Fibroblast of lung (primary cell): ENCODE measurements around the gene USF1. TPM values are rescaled to one million over a fixed set of nuclear protein-coding genes. Genes with fewer than 3 reads are reported as not detected.

Source experiments
- DNase-seq, 2 donors: peaks; one replicate each; pipeline versions ENCODE4 v3.0.0 to v3.0.0-alpha.2; 2010; ENCODE audit warnings: low read depth in 2 of 2
- H2AFZ ChIP-seq: 2 replicates; pipeline ENCODE4 v1.5.1; 2012; ENCODE audit warnings: low read length, control low read depth, inconsistent platforms
- H3K27ac ChIP-seq: 2 replicates; pipeline ENCODE4 v1.5.1; 2011; ENCODE audit warnings: low read length, control low read depth; ENCODE audit not compliant: insufficient read depth
- H3K27me3 ChIP-seq: 2 replicates; pipeline ENCODE4 v1.5.1; 2011; ENCODE audit warnings: mild to moderate bottlenecking, low read length; ENCODE audit not compliant: control insufficient read depth, insufficient read depth
- H3K36me3 ChIP-seq: 2 replicates; pipeline ENCODE4 v1.5.1; 2011; ENCODE audit warnings: low read length; ENCODE audit not compliant: control insufficient read depth, insufficient read depth
- H3K4me1 ChIP-seq: 2 replicates; pipeline ENCODE4 v1.5.1; 2011; ENCODE audit warnings: low read length; ENCODE audit not compliant: control insufficient read depth, insufficient read depth; ENCODE audit errors: extremely low read depth
- H3K4me2 ChIP-seq: 2 replicates; pipeline ENCODE4 v1.5.1; 2011; ENCODE audit warnings: low read length, control low read depth; ENCODE audit not compliant: insufficient read depth; ENCODE audit errors: extremely low read depth
- H3K4me3 ChIP-seq, 4 experiments: fragments of 200-600 bp in 1 of 4; sonication (generic) in 1 of 4; replicated peaks in 1 of 4; 2 replicates each; pipeline ENCODE4 v1.5.1; 2011 to 2016; ENCODE audit warnings: low read length in 4 of 4, low read depth in 3 of 4, mild to moderate bottlenecking in 3 of 4, control low read depth in 2 of 4, inconsistent platforms in 1 of 4, mixed read lengths in 1 of 4; ENCODE audit not compliant: insufficient read depth in 1 of 4; ENCODE audit errors: control extremely low read depth in 1 of 4
- H3K79me2 ChIP-seq: 2 replicates; pipeline ENCODE4 v1.5.1; 2012; ENCODE audit warnings: mild to moderate bottlenecking, low read length, inconsistent platforms; ENCODE audit not compliant: control insufficient read depth, insufficient read depth
- H3K9ac ChIP-seq: 2 replicates; pipeline ENCODE4 v1.5.1; 2011; ENCODE audit warnings: mild to moderate bottlenecking, low read length, control low read depth; ENCODE audit not compliant: insufficient read depth
- H3K9me3 ChIP-seq: 2 replicates; pipeline ENCODE4 v1.5.1; 2012; ENCODE audit warnings: low read depth, low read length; ENCODE audit not compliant: control insufficient read depth, insufficient read depth
- H4K20me1 ChIP-seq: 2 replicates; pipeline ENCODE4 v1.5.1; 2011; ENCODE audit warnings: low read length; ENCODE audit not compliant: control insufficient read depth, insufficient read depth; ENCODE audit errors: extremely low read depth
- EZH2 ChIP-seq: IDR thresholded peaks from 2 replicates; pipeline ENCODE4 v1.5.1; 2012; ENCODE audit warnings: low read length, control low read depth, mild to moderate bottlenecking; ENCODE audit errors: missing control alignments
- polyA plus RNA-seq, 2 donors: library from polyadenylated mRNA; depleted of rRNA in 1 of 2; stranded (reverse) in 1 of 2; unstranded in 1 of 2; fragments of >200 nt; gene quantifications; 2 replicates each; pipeline ENCODE4 v1.2.1, GENCODE V29; 2011 to 2012; ENCODE audit warnings: missing spikeins in 1 of 2
- total RNA-seq: library from RNA; depleted of rRNA; stranded (reverse); fragments of >200 nt; gene quantifications from 2 replicates; pipeline ENCODE4 v1.2.1, GENCODE V29; 2014
- TF ChIP-seq, protein P1 (sequence below), 2 donors: IDR thresholded peaks in 1 of 2; conservative IDR thresholded peaks in 1 of 2; 1 replicate in 1 of 2; 2 replicates in 1 of 2; pipeline ENCODE4 v1.5.1; 2011 to 2012; ENCODE audit warnings: low read length in 2 of 2, control low read depth in 1 of 2, inconsistent platforms in 1 of 2, low read depth in 1 of 2, mild to moderate bottlenecking in 1 of 2

Gene USF1
- total and polyA plus RNA-seq, 2 donors (not counting 1 experiment from before 2014, with no cell fraction given) = 23.9 to 80.1 TPM

DNA sequence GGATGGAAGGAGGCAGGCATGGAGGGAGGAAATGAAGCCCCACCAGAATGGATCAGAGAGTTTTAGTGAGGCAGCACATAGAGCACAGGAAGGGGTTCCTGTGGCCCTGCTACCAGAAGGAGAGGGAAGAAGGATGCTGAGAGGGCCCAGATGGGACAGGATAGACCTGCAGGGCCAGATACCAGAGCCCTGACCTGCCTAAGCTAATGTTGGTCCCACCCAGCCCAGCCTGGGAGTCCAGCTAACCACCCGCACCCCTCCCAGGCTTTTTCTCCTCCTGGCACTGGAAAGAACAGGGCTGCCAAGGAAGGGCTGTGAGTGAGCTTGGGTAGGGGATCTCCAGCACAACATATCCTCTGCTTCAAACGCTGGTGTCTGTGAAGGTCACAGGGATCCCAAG is 36.7 kb upstream of the USF1 start:
- H3K27ac ChIP-seq = no peak overlapping the region
- no peak for TF ChIP-seq EZH2
- TF ChIP-seq, protein P1, sequence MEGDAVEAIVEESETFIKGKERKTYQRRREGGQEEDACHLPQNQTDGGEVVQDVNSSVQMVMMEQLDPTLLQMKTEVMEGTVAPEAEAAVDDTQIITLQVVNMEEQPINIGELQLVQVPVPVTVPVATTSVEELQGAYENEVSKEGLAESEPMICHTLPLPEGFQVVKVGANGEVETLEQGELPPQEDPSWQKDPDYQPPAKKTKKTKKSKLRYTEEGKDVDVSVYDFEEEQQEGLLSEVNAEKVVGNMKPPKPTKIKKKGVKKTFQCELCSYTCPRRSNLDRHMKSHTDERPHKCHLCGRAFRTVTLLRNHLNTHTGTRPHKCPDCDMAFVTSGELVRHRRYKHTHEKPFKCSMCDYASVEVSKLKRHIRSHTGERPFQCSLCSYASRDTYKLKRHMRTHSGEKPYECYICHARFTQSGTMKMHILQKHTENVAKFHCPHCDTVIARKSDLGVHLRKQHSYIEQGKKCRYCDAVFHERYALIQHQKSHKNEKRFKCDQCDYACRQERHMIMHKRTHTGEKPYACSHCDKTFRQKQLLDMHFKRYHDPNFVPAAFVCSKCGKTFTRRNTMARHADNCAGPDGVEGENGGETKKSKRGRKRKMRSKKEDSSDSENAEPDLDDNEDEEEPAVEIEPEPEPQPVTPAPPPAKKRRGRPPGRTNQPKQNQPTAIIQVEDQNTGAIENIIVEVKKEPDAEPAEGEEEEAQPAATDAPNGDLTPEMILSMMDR (conservative IDR thresholded peaks at IDR 0.05 in 1 of 2, IDR thresholded peaks at IDR 0.05 in 1 of 2; ENCODE audit: low read depth in 1 of 2, low read length in 2 of 2) = no peak
- H2AFZ ChIP-seq = no peak overlapping the region
- H3K9me3 ChIP-seq = no peaks in the 10 kb centered on the region
- H3K9ac ChIP-seq = no peak overlapping the region
- H3K36me3 ChIP-seq = no peaks in the 10 kb centered on the region
- H3K4me3 ChIP-seq = no peak overlapping the region
- no peak for DNase-seq
- H3K79me2 ChIP-seq = no peaks in the 10 kb centered on the region
- H3K4me2 ChIP-seq = no peak overlapping the region
- H3K4me1 ChIP-seq = peaks cover 19% of the 10 kb centered on the region
- no peaks in the 10 kb centered on the region for H4K20me1 ChIP-seq
- no peaks in the 10 kb centered on the region for H3K27me3 ChIP-seq

GRCh38 chr1:161081519-161081918 is 35.7 kb upstream of the USF1 start:
- no peak overlapping the region for H3K27ac ChIP-seq
- H3K27me3 ChIP-seq = no peaks in the 10 kb centered on the region
- no peaks in the 10 kb centered on the region for H3K36me3 ChIP-seq
- H3K79me2 ChIP-seq = no peaks in the 10 kb centered on the region
- TF ChIP-seq, protein P1 (conservative IDR thresholded peaks at IDR 0.05 in 1 of 2, IDR thresholded peaks at IDR 0.05 in 1 of 2; ENCODE audit: low read depth in 1 of 2, low read length in 2 of 2) = no peak
- TF ChIP-seq EZH2 = no peak
- peaks cover 19% of the 10 kb centered on the region for H3K4me1 ChIP-seq
- no peak overlapping the region for H3K4me2 ChIP-seq
- no peak overlapping the region for H3K9ac ChIP-seq
- no peaks in the 10 kb centered on the region for H4K20me1 ChIP-seq
- no peak overlapping the region for H3K4me3 ChIP-seq
- DNase-seq = no peak
- H2AFZ ChIP-seq = no peak overlapping the region
- H3K9me3 ChIP-seq = no peaks in the 10 kb centered on the region

DNA sequence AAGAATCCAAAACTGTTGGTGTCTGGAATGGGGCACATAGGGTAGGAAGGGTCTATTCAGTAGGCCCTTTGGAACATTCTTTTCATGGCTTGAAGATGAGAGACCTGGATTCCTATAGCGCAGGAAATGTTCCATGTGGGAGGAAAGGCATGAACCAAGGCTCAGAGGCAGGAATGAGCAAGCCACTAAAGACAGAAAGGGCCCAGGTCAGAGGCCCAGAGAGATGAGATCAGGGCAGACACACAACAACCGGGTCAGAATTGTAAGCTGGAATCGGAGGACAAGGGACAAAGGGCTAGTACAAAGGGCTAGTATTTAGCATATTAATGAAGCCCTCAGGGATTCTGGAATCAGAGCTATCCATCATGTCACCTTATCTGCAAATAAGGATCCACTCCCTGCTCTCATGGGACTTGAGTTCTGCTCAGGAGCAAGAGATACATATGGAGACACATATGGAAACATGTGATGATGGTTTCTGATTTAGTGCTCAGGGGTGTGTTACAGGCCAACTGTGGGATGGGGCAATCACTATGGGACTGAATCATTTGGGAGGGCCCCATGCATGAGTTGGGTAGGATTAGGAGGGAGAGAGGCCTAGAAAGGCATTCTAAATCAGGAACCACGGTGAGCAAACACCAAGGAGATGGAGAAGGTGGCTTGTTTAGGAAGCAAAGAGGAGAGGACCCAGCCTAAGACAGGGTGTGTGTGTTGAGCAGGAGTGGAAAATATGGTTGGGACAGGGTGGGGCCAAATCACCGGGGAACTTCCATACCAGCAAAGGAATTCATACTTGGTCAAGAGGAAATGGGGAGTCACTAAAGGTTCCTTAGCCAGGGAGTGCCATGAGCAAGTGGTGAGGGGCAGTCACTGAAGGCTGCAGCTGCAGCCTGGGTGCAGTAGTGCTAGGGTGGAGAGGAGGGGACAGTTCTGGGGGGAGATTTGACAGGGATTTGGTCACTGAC is 34.9 kb upstream of the USF1 start:
- Histone ChIP-seq H3K36me3 (no peaks in the 10 kb centered on the region), H3K79me2 (no peaks in the 10 kb centered on the region), H3K9me3 (no peaks in the 10 kb centered on the region), H3K4me1 (peaks cover 19% of the 10 kb centered on the region), H4K20me1 (no peaks in the 10 kb centered on the region), H3K27ac (no peak overlapping the region), H3K4me2 (no peak overlapping the region), H3K9ac (no peak overlapping the region), H3K4me3 (no peak overlapping the region), H3K27me3 (no peaks in the 10 kb centered on the region), H2AFZ (no peak overlapping the region)
- DNase-seq = peak; percentile 15 to 78
- TF ChIP-seq EZH2 = no peak
- TF ChIP-seq, protein P1 (conservative IDR thresholded peaks at IDR 0.05 in 1 of 2, IDR thresholded peaks at IDR 0.05 in 1 of 2; ENCODE audit: low read depth in 1 of 2, low read length in 2 of 2) = no peak
